ENCODE results near the gene SPRR1B. TPM values are rescaled to one million over a fixed set of nuclear protein-coding genes. Genes with fewer than 3 reads are reported as not detected.

SPRR1B gene
- total and polyA plus RNA-seq, 9 of the 15 experiments (the other 6 are each of a cell fraction or from before 2014, with no cell fraction given): not detected

DNA sequence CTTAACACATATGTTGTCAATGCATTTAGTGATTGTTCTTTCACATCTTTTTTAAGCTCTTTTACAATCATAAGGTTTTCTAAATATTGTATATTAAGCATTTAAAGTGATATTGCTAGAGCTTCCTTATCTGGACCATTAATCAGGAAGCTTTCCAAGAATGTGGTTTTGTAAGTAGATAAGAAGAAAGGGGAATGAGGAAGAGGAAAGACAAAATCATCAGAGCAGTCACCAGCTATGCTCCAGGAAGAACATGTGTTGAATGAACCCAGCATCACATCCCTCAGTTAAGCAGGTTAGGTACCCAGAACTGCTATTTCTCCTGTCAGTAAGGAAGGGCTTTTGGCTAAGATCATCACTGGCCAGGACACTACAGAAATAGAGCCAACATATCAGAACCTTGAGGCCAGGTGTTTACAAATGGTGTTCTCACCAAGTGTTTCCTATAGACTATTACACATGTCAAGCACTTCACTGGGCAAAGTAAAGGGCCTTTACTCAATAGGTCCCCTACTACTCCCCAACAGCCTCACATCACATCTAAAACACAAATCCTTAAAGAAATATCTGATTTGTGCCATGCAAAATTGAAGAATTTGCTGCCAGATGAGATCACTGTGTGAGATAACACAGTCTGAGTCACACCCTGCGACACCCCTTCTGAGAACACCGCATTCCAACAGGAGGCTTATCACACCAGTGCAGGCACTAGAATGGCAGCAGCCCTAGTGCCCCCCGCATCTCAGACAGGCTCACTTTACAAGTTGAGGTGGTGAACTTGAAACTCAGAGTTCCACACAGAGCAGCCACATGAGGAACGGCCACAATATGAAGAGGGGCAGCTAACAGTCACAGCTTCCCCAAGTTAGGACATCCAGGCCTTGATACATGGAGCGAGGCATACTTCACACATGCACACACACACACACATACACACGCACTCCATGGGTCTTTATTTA lies 28.1 kb downstream of the SPRR1B start (continued):
- TF ChIP-seq ZBTB40 (IDR thresholded peaks at IDR 0.05) (no peak), ZBTB40 (CRISPR knock-in tag; IDR thresholded peaks at IDR 0.05) (no peak), ZNF696 (CRISPR knock-in tag; conservative IDR thresholded peaks at IDR 0.05) (no peak), DNMT1 (IDR thresholded peaks at IDR 0.05) (no peak), ZHX1 (conservative IDR thresholded peaks at IDR 0.05; ENCODE audit: low read length) (no peak), GTF2F1 (IDR thresholded peaks at IDR 0.05; ENCODE audit: low read depth, low read length) (no peak), ELF4 (CRISPR knock-in tag; IDR thresholded peaks at IDR 0.05) (peak; percentile 40; the same call in 1 of the 2 replicates), SMAD4 (CRISPR knock-in tag; conservative IDR thresholded peaks at IDR 0.05) (peak; percentile 74), SMARCA4 (IDR thresholded peaks at IDR 0.05) (peak; percentile 99), ZNF124 (CRISPR knock-in tag; IDR thresholded peaks at IDR 0.05) (no peak)
- TF ChIP-seq, protein P1, sequence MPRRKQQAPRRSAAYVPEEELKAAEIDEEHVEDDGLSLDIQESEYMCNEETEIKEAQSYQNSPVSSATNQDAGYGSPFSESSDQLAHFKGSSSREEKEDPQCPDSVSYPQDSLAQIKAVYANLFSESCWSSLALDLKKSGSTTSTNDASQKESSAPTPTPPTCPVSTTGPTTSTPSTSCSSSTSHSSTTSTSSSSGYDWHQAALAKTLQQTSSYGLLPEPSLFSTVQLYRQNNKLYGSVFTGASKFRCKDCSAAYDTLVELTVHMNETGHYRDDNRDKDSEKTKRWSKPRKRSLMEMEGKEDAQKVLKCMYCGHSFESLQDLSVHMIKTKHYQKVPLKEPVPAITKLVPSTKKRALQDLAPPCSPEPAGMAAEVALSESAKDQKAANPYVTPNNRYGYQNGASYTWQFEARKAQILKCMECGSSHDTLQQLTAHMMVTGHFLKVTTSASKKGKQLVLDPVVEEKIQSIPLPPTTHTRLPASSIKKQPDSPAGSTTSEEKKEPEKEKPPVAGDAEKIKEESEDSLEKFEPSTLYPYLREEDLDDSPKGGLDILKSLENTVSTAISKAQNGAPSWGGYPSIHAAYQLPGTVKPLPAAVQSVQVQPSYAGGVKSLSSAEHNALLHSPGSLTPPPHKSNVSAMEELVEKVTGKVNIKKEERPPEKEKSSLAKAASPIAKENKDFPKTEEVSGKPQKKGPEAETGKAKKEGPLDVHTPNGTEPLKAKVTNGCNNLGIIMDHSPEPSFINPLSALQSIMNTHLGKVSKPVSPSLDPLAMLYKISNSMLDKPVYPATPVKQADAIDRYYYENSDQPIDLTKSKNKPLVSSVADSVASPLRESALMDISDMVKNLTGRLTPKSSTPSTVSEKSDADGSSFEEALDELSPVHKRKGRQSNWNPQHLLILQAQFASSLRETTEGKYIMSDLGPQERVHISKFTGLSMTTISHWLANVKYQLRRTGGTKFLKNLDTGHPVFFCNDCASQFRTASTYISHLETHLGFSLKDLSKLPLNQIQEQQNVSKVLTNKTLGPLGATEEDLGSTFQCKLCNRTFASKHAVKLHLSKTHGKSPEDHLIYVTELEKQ (CRISPR knock-in tag; IDR thresholded peaks at IDR 0.05): no peak
